Activated CD8-positive, alpha-beta T cell treated with anti-CD3 and anti-CD28 coated beads for 36 hours (primary cell): ENCODE data around the gene LEFTY2. TPM values are rescaled to one million over a fixed set of nuclear protein-coding genes. Genes with fewer than 3 reads are reported as not detected.

Experiments used
- ATAC-seq: fragments of 200-7000 bp; cut with Tn5 transposase; one replicate; pipeline ENCODE4 v1.10.0; 2021; ENCODE audit warnings: mild to moderate bottlenecking, moderate library complexity
- CTCF ChIA-PET: fragments of 350-600 bp; sonication (Branson Sonifier 250); formaldehyde crosslinking; loops from one replicate; lab custom pipeline; 2021; ENCODE audit warnings: antibody characterized with exemption; lab: Charles Lee
- POLR2A ChIA-PET: fragments of 350-600 bp; sonication (Branson Sonifier 250); formaldehyde crosslinking; loops from one replicate; lab custom pipeline; 2021; ENCODE audit warnings: antibody characterized with exemption; lab: Charles Lee
- DNase-seq: peaks from one replicate; pipeline ENCODE4 v3.0.0-alpha.2; 2020
- H3K27ac Mint-ChIP-seq: one replicate; pipeline ENCODE4 v1.8.0; 2021; ENCODE audit warnings: mild to moderate bottlenecking, mixed read lengths
- H3K27me3 Mint-ChIP-seq: one replicate; pipeline ENCODE4 v1.8.0; 2021; ENCODE audit warnings: mixed read lengths
- H3K36me3 Mint-ChIP-seq: one replicate; pipeline ENCODE4 v1.8.0; 2021; ENCODE audit warnings: low read depth, mixed read lengths
- H3K4me1 Mint-ChIP-seq: one replicate; pipeline ENCODE4 v1.8.0; 2021; ENCODE audit warnings: low read depth, mixed read lengths
- H3K4me3 Mint-ChIP-seq: one replicate; pipeline ENCODE4 v1.8.0; 2021; ENCODE audit warnings: mild to moderate bottlenecking, moderate library complexity, mixed read lengths
- H3K9me3 Mint-ChIP-seq: one replicate; pipeline ENCODE4 v1.8.0; 2021; ENCODE audit warnings: mixed read lengths
- intact Hi-C: fragments of 100-400 bp; cut with micrococcal nuclease; formaldehyde crosslinking; loops from one replicate; pipeline ENCODE4 v1.10.0; 2022
- total RNA-seq, 2 experiments: library from RNA; stranded (reverse); gene quantifications; one replicate each; pipeline ENCODE4 v1.2.3, GENCODE V29; 2021
- TF ChIP-seq, protein P1 (sequence below): fragments of 200-600 bp; IDR thresholded peaks from one replicate; pipeline ENCODE4 v1.8.0; 2022; ENCODE audit warnings: antibody characterized with exemption, mild to moderate bottlenecking

Gene LEFTY2
- total RNA-seq, 2 experiments from 2014 or later = not detected

DNA sequence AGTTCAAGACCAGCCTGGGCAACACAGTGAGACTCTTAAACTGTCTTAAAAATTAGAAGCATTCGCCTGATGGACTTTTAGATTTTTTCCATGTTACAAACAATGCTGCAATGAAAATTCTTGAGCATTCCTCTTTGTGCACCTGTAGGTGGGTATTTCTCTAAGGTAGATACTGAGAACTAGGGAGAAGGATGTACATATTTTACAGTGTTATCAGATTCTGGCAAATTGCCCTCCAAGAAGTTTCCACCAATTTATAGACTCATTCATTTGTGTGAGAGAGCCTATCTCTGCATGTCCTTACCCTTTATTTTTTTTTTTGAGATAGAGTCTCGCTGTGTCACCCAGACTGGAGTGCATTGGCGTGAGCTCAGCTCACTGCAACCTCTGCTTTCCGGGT, 12.3 kb upstream of the LEFTY2 start:
- intact Hi-C loops = no loop called here
- no peaks in the 10 kb centered on the region for H3K9me3 Mint-ChIP-seq
- no peak for ATAC-seq
- no peaks in the 10 kb centered on the region for H3K36me3 Mint-ChIP-seq
- no peak overlapping the region for H3K4me3 Mint-ChIP-seq
- no peak for DNase-seq
- TF ChIP-seq, protein P1, sequence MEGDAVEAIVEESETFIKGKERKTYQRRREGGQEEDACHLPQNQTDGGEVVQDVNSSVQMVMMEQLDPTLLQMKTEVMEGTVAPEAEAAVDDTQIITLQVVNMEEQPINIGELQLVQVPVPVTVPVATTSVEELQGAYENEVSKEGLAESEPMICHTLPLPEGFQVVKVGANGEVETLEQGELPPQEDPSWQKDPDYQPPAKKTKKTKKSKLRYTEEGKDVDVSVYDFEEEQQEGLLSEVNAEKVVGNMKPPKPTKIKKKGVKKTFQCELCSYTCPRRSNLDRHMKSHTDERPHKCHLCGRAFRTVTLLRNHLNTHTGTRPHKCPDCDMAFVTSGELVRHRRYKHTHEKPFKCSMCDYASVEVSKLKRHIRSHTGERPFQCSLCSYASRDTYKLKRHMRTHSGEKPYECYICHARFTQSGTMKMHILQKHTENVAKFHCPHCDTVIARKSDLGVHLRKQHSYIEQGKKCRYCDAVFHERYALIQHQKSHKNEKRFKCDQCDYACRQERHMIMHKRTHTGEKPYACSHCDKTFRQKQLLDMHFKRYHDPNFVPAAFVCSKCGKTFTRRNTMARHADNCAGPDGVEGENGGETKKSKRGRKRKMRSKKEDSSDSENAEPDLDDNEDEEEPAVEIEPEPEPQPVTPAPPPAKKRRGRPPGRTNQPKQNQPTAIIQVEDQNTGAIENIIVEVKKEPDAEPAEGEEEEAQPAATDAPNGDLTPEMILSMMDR = no peak
- CTCF ChIA-PET = interaction anchor here (1.6 to 5.5 kb wide), 2 partner anchors 9 to 22 kb away, joined by 6 to 28 read pairs; no protein-coding TSS in a partner anchor
- H3K4me1 Mint-ChIP-seq = no peaks in the 10 kb centered on the region
- peaks cover 3% of the 10 kb centered on the region for H3K27me3 Mint-ChIP-seq
- POLR2A ChIA-PET = no interaction called here
- no peak overlapping the region for H3K27ac Mint-ChIP-seq

DNA sequence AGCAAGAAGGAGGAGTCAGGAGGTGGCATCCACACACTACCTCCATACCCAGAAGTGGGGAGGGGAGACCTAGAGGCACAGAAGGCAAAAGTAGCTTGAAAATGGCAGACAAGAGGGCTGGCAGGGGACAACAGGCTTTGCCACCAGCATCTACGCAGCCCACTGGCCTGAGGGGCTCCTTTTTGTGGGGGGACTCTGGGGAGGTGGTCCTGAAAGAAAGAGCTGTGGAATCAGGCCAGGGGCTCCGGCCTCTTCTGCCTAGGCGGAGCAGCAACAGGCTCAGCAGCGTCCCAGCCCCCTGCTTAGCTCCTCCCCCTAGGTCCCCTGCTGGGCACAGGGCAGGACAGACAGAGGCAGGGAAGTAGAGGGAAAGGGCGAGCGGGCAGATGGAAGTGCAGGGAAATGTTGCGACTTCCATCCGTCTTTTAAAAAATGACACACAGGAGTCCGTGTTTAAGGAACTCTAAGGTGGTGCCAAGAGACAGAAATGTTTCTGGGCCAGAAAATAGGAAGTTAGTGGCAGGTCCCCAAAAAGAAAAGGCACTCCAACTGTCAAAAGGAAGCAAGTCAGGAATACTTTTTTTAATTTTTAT, 10.0 kb upstream of the LEFTY2 start:
- no peaks in the 10 kb centered on the region for H3K9me3 Mint-ChIP-seq
- CTCF ChIA-PET = interaction anchor here (5.5 kb wide), 1 partner anchor 11 kb away, joined by 28 read pairs; no protein-coding TSS in a partner anchor
- ATAC-seq = no peak
- POLR2A ChIA-PET = no interaction called here
- no peak overlapping the region for H3K27ac Mint-ChIP-seq
- TF ChIP-seq, protein P1 = no peak
- H3K4me3 Mint-ChIP-seq = no peak overlapping the region
- H3K27me3 Mint-ChIP-seq = peaks cover 3% of the 10 kb centered on the region
- intact Hi-C loops = no loop called here
- DNase-seq = no peak
- H3K4me1 Mint-ChIP-seq = no peaks in the 10 kb centered on the region
- no peaks in the 10 kb centered on the region for H3K36me3 Mint-ChIP-seq

DNA sequence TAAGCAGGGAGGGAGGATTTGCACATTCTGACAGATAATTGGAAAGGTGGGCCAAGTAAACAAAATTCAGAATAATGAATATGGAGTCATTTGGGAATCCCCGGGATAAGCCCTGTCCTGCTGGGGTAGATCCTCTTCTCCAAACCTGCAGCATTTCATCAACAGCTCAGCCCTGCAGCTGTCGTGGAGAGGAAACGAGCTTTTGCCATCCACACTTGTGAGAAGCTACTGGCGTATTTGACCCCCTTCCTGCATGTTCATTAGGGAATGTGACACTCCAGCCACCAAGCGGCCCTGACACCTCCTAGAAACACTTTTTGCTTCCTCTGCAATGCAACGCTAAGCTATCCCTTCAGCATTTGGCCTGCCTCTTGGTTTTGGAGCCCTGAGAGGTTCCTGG, 8.0 kb upstream of the LEFTY2 start:
- Mint-ChIP-seq H3K4me3 (no peak overlapping the region), H3K27me3 (peaks cover 3% of the 10 kb centered on the region), H3K4me1 (peaks cover 5% of the 10 kb centered on the region), H3K27ac (no peak overlapping the region), H3K36me3 (no peaks in the 10 kb centered on the region), H3K9me3 (no peaks in the 10 kb centered on the region)
- ChIA-PET POLR2A (no interaction called here), CTCF (no interaction called here)
- DNase-seq (no peak), ATAC-seq (no peak)
- TF ChIP-seq, protein P1 = no peak
- intact Hi-C loops = no loop called here

DNA sequence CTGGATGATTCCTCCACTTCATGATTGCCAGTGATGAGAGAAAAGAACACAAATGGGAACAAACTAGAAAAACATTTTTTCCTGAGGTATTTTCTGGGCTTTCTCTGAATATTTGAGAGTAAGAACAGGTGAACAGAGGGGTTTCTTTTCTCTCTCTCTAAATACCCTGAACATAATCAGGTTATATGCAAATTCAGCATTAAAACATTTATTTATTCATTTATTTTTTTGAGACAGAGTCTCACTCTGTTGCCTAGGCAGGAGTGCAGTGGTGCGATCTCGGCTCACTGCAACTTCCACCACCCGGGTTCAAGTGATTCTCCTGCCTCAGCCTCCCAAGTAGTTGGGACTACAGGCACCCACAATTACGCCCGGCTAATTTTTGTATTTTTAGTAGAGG, 5.8 kb upstream of the LEFTY2 start:
- TF ChIP-seq, protein P1 = no peak
- H3K4me3 Mint-ChIP-seq = no peak overlapping the region
- no peaks in the 10 kb centered on the region for H3K36me3 Mint-ChIP-seq
- peaks cover 5% of the 10 kb centered on the region for H3K4me1 Mint-ChIP-seq
- no peaks in the 10 kb centered on the region for H3K9me3 Mint-ChIP-seq
- ATAC-seq = no peak
- intact Hi-C loops = no loop called here
- CTCF ChIA-PET = interaction anchor here (0.9 kb wide), 1 partner anchor 10 kb away, joined by 3 read pairs; no protein-coding TSS in a partner anchor
- H3K27ac Mint-ChIP-seq = no peak overlapping the region
- peaks cover 3% of the 10 kb centered on the region for H3K27me3 Mint-ChIP-seq
- no peak for DNase-seq
- POLR2A ChIA-PET = no interaction called here

DNA sequence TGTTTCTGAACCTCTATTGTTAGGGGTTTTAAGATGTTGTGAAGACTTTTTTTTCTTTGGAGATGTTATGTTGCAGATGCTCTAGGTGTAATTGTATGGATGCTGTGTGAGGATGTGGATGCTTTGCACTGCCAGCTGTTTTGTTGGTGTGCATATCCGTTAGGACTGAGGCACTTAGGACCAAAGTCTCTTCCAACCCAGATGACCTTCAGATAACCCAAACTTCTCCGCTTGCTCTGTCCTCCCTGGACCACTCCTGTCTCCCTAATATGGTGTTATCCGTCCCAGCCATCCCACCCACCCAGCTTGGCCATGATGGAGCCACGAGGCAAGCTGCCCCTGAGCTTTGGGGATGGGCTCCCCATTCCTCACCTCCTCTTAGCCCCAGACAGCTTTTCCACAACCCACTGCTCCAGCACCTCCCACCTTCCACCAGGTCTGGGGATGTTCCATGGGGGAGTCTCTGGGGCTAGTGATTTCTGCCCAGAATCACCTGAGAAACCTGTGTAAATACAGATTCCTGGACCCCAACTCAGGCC, 5.1 kb upstream of the LEFTY2 start:
- Mint-ChIP-seq H3K27me3 (no peaks in the 10 kb centered on the region), H3K9me3 (no peaks in the 10 kb centered on the region), H3K27ac (no peak overlapping the region), H3K4me1 (peaks cover 5% of the 10 kb centered on the region), H3K36me3 (no peaks in the 10 kb centered on the region), H3K4me3 (no peak overlapping the region)
- TF ChIP-seq, protein P1 = no peak
- DNase-seq (no peak), ATAC-seq (no peak)
- ChIA-PET CTCF (interaction anchor here (0.9 to 2.6 kb wide), 3 partner anchors 9 to 471 kb away, joined by 4 to 14 read pairs (median 9); no protein-coding TSS in a partner anchor), POLR2A (interaction anchor here (1.0 to 1.3 kb wide), 2 partner anchors 64 to 168 kb away, joined by 3 to 4 read pairs; partner anchors contain the start of genes SRP9 and TMEM63A)
- intact Hi-C loops = no loop called here
